ENCODE data around the gene L1CAM. TPM values are rescaled to one million over a fixed set of nuclear protein-coding genes. Genes with fewer than 3 reads are reported as not detected.

Gene L1CAM
- total and polyA plus RNA-seq, 2 of the 8 experiments (the other 6 are each of a cell fraction or from before 2014, with no cell fraction given), result 11.0 to 43.0 TPM

GRCh38 chrX:153927922-153928760, 42.2 kb upstream of the L1CAM start:
- H3K4me1 ChIP-seq (replicated peaks in 1 of 4; ENCODE audit: control insufficient read depth in 3 of 4, insufficient read depth in 4 of 4, low read length in 3 of 4), result peaks cover 3 to 18% (median 12%) of the 10 kb centered on the region in 4 experiments
- H3K23me2 ChIP-seq (ENCODE audit: low read depth, low read length), result peaks cover 15% of the 10 kb centered on the region; the same call in 1 of the 2 replicates
- ChIA-PET POLR2A (ENCODE audit: partially characterized antibody) (interaction anchor here (0.5 to 14.9 kb wide), 12 partner anchors 13 to 205 kb away, joined by 3 to 231 read pairs (median 4); partner anchors contain the start of genes HCFC1, IDH3G, L1CAM and NAA10), CTCF (ENCODE audit: partially characterized antibody) (interaction anchor here (0.7 to 19.6 kb wide), 12 partner anchors 9 to 445 kb away, joined by 3 to 272 read pairs (median 3); partner anchors contain the start of gene RENBP)
- H2AK5ac ChIP-seq (ENCODE audit: low read depth, low read length), result peak overlapping the region; percentile 93
- peak overlapping the region; percentile 93 for H4K8ac ChIP-seq (ENCODE audit: extremely low read depth, insufficient read depth, low read length)
- no peak overlapping the region for H2BK20ac ChIP-seq (ENCODE audit: low read length)
- H4K5ac ChIP-seq (ENCODE audit: insufficient read length, low read depth, low read length), result peak overlapping the region; percentile 88
- FAIRE-seq (peak; percentile 93), DNase-seq (ENCODE audit: low read depth in 1 of 2, low spot score in 2 of 2) (peak; percentile 84 to 87)
- H4K91ac ChIP-seq (replicated peaks; ENCODE audit: insufficient read length, low read length), result peak overlapping the region; percentile 44
- peak overlapping the region; percentile 66; the same call in 1 of the 2 replicates for H2BK5ac ChIP-seq (ENCODE audit: low read depth, low read length)
- no peaks in the 10 kb centered on the region for H3K27me3 ChIP-seq (replicated peaks in 1 of 4; ENCODE audit: control insufficient read depth in 3 of 4, extremely low read depth in 1 of 4, insufficient read depth in 3 of 4, low read length in 3 of 4)
- no peaks in the 10 kb centered on the region for H3K9me3 ChIP-seq (ENCODE audit: insufficient read depth in 2 of 2, low read depth in 1 of 2, low read length in 1 of 2)
- H3K4ac ChIP-seq (replicated peaks; ENCODE audit: insufficient read length, low read depth, low read length), result peak overlapping the region; percentile 38
- peaks cover 0 to 5% of the 10 kb centered on the region in 2 experiments; a peak in 2 of 4 replicates for H3K79me2 ChIP-seq (ENCODE audit: control insufficient read depth in 1 of 2, insufficient read depth in 2 of 2, low read length in 2 of 2)
- no peaks in the 10 kb centered on the region; the same call in 1 of the 2 replicates for H3K79me1 ChIP-seq (ENCODE audit: low read depth, low read length)
- H2BK15ac ChIP-seq (ENCODE audit: low read length), result no peak overlapping the region
- H3K56ac ChIP-seq (replicated peaks; ENCODE audit: insufficient read length, low read depth, low read length), result peak overlapping the region; percentile 1
- H2BK12ac ChIP-seq (ENCODE audit: low read depth, low read length), result 0 out of 2 replicates have a peak overlapping the region, but pooled peaks have one; percentile 68
- peak overlapping the region; percentile 55 to 77 (median 62) for H3K4me3 ChIP-seq (ENCODE audit: extremely low read depth in 1 of 4, insufficient read depth in 2 of 4, low read depth in 3 of 4, low read length in 4 of 4)
- H2BK120ac ChIP-seq (replicated peaks; ENCODE audit: low read depth, low read length), result no peak overlapping the region
- no peak overlapping the region for H2AFZ ChIP-seq (ENCODE audit: low read length)
- peak overlapping the region; percentile 87 for H3K18ac ChIP-seq (ENCODE audit: extremely low read depth, low read length)
- H3K36me3 ChIP-seq (ENCODE audit: control insufficient read depth in 2 of 4, insufficient read depth in 4 of 4, low read length in 3 of 4), result peaks cover 0 to 10% (median 4%) of the 10 kb centered on the region in 4 experiments; a peak in 2 of 8 replicates
- peak overlapping the region; percentile 79 for H3K27ac ChIP-seq (ENCODE audit: low read depth, low read length)
- peak overlapping the region; percentile 15 to 78 (median 68) for H3K9ac ChIP-seq (replicated peaks in 1 of 4; ENCODE audit: extremely low read depth in 1 of 4, low read depth in 3 of 4, low read length in 3 of 4)
- H4K20me1 ChIP-seq (replicated peaks in 1 of 2; ENCODE audit: control insufficient read depth in 1 of 2, insufficient read depth in 2 of 2, low read length in 2 of 2), result no peaks in the 10 kb centered on the region
- H3K14ac ChIP-seq (ENCODE audit: insufficient read length), result no peak overlapping the region
- peak overlapping the region; percentile 88 to 94 for H3K4me2 ChIP-seq (ENCODE audit: insufficient read depth in 1 of 2, low read depth in 2 of 2, low read length in 2 of 2)
- 5% methylated on average over 16 of the region's 76 CpGs; no CpG with 5 or more reads in 1 of the 2 experiments for WGBS, 2 experiments (ENCODE audit: extremely low coverage in 1 of 2, insufficient coverage in 1 of 2, insufficient read length in 1 of 2, insufficient replicate concordance in 2 of 2, low coverage in 1 of 2, low lambda C conversion rate in 2 of 2, missing lambda C conversion rate in 1 of 2)
- H3K23ac ChIP-seq (ENCODE audit: insufficient read length), result no peak overlapping the region
- TF ChIP-seq BRCA1 (IDR thresholded peaks at IDR 0.05; ENCODE audit: low read depth, low read length) (no peak), NRF1 (IDR thresholded peaks at IDR 0.05; ENCODE audit: low read depth, low read length) (peak; percentile 35; the same call in 1 of the 2 replicates), EP300 (IDR thresholded peaks at IDR 0.05; ENCODE audit: borderline replicate concordance in 1 of 2, low read depth in 2 of 2, low read length in 2 of 2) (no peak), JUND (IDR thresholded peaks at IDR 0.05; ENCODE audit: low read length) (no peak), TAF7 (optimal IDR thresholded peaks at IDR 0.05; ENCODE audit: borderline replicate concordance, low read depth, low read length) (peak; percentile 31), ATF3 (IDR thresholded peaks at IDR 0.05; ENCODE audit: insufficient read depth, low read depth, low read length) (0 out of 2 replicates have a peak, but pooled peaks have one; percentile 41), BACH1 (IDR thresholded peaks at IDR 0.05; ENCODE audit: low read length) (peak; percentile 22; the same call in 1 of the 2 replicates), PHF8 (conservative IDR thresholded peaks at IDR 0.05; ENCODE audit: low read depth, low read length) (peak; percentile 67), TBP (IDR thresholded peaks at IDR 0.05; ENCODE audit: low read depth, low read length) (0 out of 2 replicates have a peak, but pooled peaks have one; percentile 23), POLR2A (IDR thresholded peaks at IDR 0.05; ENCODE audit: control extremely low read depth in 1 of 2, low read depth in 2 of 2, low read length in 2 of 2) (peak in 1 of 2 experiments; percentile 55; a peak in 2 of 3 replicates)
